Calu3 (cell line): Measurements from ENCODE around the gene CENPO. TPM values are rescaled to one million over a fixed set of nuclear protein-coding genes. Genes with fewer than 3 reads are reported as not detected.

Experiments used
- BruUV-seq: library from RNA; stranded (reverse); fragments of 400-500 nt; replicated peaks from 2 replicates; lab custom pipeline; 2021; lab: Mats Ljungman, UMichigan
- CTCF ChIA-PET: fragments of 300-600 bp; sonication (Branson Sonifier 250); formaldehyde crosslinking; loops from one replicate; lab custom pipeline; 2022; ENCODE audit warnings: antibody characterized with exemption; lab: Charles Lee
- DNase-seq: peaks from one replicate; pipeline ENCODE4 v3.0.0; 2022
- H3K27ac Mint-ChIP-seq: one replicate; pipeline ENCODE4 v1.8.0; 2022; ENCODE audit warnings: mixed read lengths; ENCODE audit not compliant: unreplicated experiment
- H3K27me3 Mint-ChIP-seq: one replicate; pipeline ENCODE4 v1.8.0; 2022; ENCODE audit warnings: mixed read lengths; ENCODE audit not compliant: unreplicated experiment
- H3K36me3 Mint-ChIP-seq: one replicate; pipeline ENCODE4 v1.8.0; 2022; ENCODE audit warnings: mild to moderate bottlenecking, moderate library complexity, mixed read lengths; ENCODE audit not compliant: insufficient read depth, unreplicated experiment
- H3K4me1 Mint-ChIP-seq: one replicate; pipeline ENCODE4 v1.8.0; 2022; ENCODE audit warnings: mild to moderate bottlenecking, low read depth, mixed read lengths; ENCODE audit not compliant: unreplicated experiment
- H3K4me3 Mint-ChIP-seq: one replicate; pipeline ENCODE4 v1.8.0; 2022; ENCODE audit warnings: mild to moderate bottlenecking, low read depth, moderate library complexity, mixed read lengths; ENCODE audit not compliant: unreplicated experiment
- H3K9me3 Mint-ChIP-seq: one replicate; pipeline ENCODE4 v1.8.0; 2022; ENCODE audit warnings: low read depth, mixed read lengths; ENCODE audit not compliant: unreplicated experiment
- CTCF ChIP-seq: fragments of 200-600 bp; IDR thresholded peaks from one replicate; pipeline ENCODE4 v1.8.0; 2022; ENCODE audit warnings: antibody characterized with exemption; ENCODE audit not compliant: unreplicated experiment
- intact Hi-C: fragments of 100-400 bp; cut with micrococcal nuclease; formaldehyde crosslinking; loops from one replicate; pipeline ENCODE4 v1.10.0; 2022; ENCODE audit not compliant: unreplicated experiment
- total RNA-seq: library from RNA; stranded (reverse); gene quantifications from 2 replicates; pipeline ENCODE4 v1.2.3, GENCODE V29; 2022

Gene CENPO
- total RNA-seq, 1 experiment from 2014 or later, result 43.1 TPM

GRCh38 chr2:24831221-24832072 lies 38.2 kb downstream of the CENPO start:
- CTCF ChIA-PET, result no interaction called here
- Mint-ChIP-seq H3K4me1 (no peaks in the 10 kb centered on the region), H3K27ac (no peak overlapping the region), H3K27me3 (no peaks in the 10 kb centered on the region), H3K36me3 (peaks cover 38% of the 10 kb centered on the region), H3K4me3 (no peak overlapping the region), H3K9me3 (no peaks in the 10 kb centered on the region)
- no peak for DNase-seq
- intact Hi-C loops, result no loop called here
- no peak for TF ChIP-seq CTCF
- no TSS peak for BruUV-seq

GRCh38 chr2:24832073-24832461 lies 38.8 kb downstream of the CENPO start:
- TF ChIP-seq CTCF, result no peak
- Mint-ChIP-seq H3K27me3 (no peaks in the 10 kb centered on the region), H3K9me3 (no peaks in the 10 kb centered on the region), H3K36me3 (peaks cover 37% of the 10 kb centered on the region), H3K4me1 (no peaks in the 10 kb centered on the region), H3K27ac (no peak overlapping the region), H3K4me3 (no peak overlapping the region)
- no peak for DNase-seq
- CTCF ChIA-PET, result no interaction called here
- no TSS peak for BruUV-seq
- intact Hi-C loops, result no loop called here

- H3K27ac Mint-ChIP-seq, result no peak overlapping the region
- intact Hi-C loops, result no loop called here
- CTCF ChIA-PET, result no interaction called here
These were observed 39.3 kb downstream of the CENPO start for GRCh38 chr2:24832521-24832920.

GRCh38 chr2:24832931-24833701 lies 39.9 kb downstream of the CENPO start:
- H3K27me3 Mint-ChIP-seq, result no peaks in the 10 kb centered on the region
- intact Hi-C loops, result no loop called here

More at GRCh38 chr2:24832521-24832920, 39.3 kb downstream of the CENPO start:
- Mint-ChIP-seq H3K4me1 (no peaks in the 10 kb centered on the region), H3K4me3 (no peak overlapping the region), H3K36me3 (peaks cover 32% of the 10 kb centered on the region), H3K27me3 (no peaks in the 10 kb centered on the region), H3K9me3 (no peaks in the 10 kb centered on the region)
- BruUV-seq, result no TSS peak
- DNase-seq, result no peak
- no peak for TF ChIP-seq CTCF

More at GRCh38 chr2:24832931-24833701, 39.9 kb downstream of the CENPO start:
- no TSS peak for BruUV-seq
- Mint-ChIP-seq H3K9me3 (no peaks in the 10 kb centered on the region), H3K36me3 (peaks cover 30% of the 10 kb centered on the region), H3K27ac (no peak overlapping the region), H3K4me1 (no peaks in the 10 kb centered on the region), H3K4me3 (no peak overlapping the region)
- TF ChIP-seq CTCF, result no peak
- no peak for DNase-seq
- CTCF ChIA-PET, result no interaction called here
